HG02610 (cell line): ENCODE data around the gene MINDY4.

Experiments used
- ATAC-seq: cut with Tn5 transposase; IDR thresholded peaks from one replicate; pipeline ENCODE4 v1.9.1; 2021; ENCODE audit warnings: mild to moderate bottlenecking, moderate library complexity; ENCODE audit not compliant: unreplicated experiment

MINDY4 gene

DNA sequence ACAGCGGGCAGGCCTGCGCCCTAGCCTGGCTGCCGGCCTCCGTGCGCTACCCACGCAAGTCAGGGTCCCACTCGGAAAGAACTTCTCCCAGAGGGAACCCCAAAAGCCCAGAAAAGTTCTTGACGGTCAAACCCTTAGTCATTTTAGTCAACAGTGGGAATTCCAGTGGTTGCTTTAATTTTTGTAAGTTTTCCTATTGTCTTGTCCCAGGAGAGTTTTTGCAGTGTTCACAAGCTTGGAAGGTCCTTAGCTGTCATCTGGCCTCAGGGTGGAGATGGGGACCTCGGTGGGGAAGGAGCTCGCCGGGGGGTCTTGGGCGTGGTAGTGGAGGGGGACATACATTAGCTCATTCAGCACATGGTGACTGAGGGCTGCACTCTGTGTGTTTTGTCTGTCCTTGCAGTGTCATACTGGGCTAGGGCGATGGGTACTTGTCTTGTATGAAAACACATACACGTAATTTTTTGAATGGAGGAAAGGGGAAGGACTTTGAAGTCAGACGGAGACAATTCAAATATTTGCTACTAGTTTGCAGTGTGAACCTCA is 736 bp downstream of the MINDY4 start:
- ATAC-seq: peak; percentile 32

- no peak for ATAC-seq
These were observed 1.8 kb downstream of the MINDY4 start for GRCh38 chr7:30772984-30773383.

GRCh38 chr7:30775992-30776391 is 4.8 kb downstream of the MINDY4 start:
- no peak for ATAC-seq

DNA sequence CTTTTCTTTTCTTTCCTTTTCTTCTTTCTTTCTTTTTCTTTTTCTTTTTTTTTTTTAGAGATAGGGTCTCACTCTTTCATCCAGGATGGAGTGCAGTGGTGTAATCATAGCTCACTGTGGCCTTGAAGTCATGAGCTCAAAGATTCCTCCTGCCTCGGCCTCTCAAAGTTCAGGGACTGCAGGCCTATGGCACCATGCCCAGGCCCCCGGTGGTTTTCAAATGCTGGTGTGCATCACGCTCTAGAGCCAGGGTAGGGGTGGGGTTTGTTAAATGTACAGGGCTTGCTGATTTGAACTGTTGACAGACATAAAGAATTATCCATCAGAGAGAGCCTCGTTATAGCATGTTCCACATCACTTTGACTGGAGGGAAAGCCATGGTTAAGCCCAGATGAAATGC is 5.8 kb downstream of the MINDY4 start:
- no peak for ATAC-seq

DNA sequence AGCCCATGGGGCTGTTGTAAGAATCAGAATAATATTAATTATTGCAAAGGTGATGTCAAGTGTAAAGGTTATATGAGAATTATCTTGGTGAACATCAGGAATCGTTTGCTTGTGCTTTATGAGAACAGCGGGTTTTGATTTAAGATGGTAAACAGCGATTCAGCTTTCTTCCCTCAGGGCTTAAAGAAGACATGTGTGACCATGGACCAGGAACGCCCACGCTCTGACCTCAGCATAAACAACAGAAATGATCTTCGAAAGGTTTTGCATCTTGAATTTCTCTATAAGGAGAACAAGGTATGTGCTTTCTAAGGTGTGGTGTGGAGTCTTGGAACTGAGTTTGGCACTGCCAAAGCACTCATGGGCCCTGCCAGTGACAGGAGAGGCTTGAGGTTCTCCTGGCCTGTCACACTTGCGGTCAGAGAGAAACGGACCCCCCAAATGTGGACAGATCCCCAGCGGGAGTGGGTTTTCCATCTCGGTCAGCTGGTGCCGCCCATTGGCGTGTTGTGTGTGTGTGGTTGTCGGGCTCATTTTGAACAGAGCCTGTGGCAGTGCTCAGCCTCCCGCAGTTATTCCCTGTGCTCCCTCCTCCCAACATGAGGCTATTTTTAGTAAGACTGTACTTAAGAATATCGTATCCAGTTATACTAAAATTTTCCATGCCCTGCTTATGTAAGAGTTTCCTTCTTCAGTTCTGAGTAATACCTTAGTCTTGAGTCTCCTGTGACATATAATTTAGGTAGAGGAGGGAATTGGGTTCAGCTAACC is 7.2 kb downstream of the MINDY4 start:
- ATAC-seq: no peak

- ATAC-seq: no peak
These were observed 8.4 kb downstream of the MINDY4 start for GRCh38 chr7:30779574-30779973.

- ATAC-seq: no peak
These were observed 9.7 kb downstream of the MINDY4 start for GRCh38 chr7:30780941-30781340.

DNA sequence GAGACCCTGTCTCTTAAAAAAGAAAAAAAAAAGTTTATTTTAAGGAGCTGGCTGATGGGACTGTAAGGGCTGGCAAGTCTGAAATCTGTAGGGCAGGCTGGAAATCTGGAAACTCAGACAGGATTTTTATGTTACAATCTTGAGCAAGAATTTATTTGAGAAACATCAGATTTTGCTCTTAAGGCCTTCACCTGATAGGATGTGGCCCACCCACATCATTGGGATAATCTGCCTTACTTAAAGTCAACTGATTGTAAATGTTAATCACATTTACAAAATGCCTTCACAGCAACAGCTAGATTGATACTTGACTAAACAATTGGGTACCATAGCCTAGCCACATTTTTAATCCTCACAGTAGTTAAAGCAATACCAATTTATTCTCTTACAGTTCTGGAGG is 11.5 kb downstream of the MINDY4 start:
- no peak for ATAC-seq

DNA sequence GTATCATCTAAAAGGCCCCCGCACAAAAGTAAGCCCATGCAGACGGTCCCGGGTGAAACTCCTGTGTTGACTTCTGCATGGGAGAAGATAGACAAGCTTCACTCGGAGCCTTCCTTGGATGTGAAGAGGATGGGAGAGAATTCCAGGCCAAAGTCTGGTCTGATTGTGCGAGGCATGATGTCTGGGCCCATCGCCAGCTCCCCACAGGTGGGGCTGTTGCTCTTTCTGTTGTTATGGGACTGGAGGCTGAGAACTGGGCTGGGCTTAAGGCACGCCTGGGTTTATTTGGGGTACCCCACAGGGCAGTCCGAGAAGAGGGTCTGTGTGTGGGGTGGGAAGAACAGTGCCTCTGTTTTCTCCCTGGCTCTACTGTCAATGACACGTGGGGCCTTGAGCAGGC is 14.6 kb downstream of the MINDY4 start:
- no peak for ATAC-seq

GRCh38 chr7:30787486-30787885 is 16.3 kb downstream of the MINDY4 start:
- no peak for ATAC-seq

- no peak for ATAC-seq
These were observed 17.6 kb downstream of the MINDY4 start for GRCh38 chr7:30788640-30789333.

GRCh38 chr7:30789334-30789711 is 18.1 kb downstream of the MINDY4 start:
- no peak for ATAC-seq

- no peak for ATAC-seq
These were observed 19.1 kb downstream of the MINDY4 start for GRCh38 chr7:30790356-30790755.

DNA sequence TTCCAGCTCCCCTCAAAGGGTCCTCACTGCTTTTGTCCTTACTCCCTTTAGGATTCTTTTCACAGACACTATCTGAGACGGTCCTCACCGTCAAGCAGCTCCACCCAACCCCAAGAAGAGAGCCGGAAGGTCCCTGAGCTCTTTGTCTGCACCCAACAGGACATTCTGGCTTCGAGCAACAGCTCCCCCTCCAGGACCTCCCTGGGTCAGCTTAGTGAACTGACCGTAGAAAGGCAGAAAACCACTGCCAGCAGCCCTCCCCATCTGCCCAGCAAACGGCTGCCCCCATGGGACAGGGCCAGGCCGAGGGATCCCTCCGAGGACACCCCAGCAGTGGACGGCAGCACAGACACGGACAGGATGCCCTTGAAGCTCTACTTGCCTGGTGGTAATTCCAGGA is 19.9 kb downstream of the MINDY4 start:
- ATAC-seq: no peak

DNA sequence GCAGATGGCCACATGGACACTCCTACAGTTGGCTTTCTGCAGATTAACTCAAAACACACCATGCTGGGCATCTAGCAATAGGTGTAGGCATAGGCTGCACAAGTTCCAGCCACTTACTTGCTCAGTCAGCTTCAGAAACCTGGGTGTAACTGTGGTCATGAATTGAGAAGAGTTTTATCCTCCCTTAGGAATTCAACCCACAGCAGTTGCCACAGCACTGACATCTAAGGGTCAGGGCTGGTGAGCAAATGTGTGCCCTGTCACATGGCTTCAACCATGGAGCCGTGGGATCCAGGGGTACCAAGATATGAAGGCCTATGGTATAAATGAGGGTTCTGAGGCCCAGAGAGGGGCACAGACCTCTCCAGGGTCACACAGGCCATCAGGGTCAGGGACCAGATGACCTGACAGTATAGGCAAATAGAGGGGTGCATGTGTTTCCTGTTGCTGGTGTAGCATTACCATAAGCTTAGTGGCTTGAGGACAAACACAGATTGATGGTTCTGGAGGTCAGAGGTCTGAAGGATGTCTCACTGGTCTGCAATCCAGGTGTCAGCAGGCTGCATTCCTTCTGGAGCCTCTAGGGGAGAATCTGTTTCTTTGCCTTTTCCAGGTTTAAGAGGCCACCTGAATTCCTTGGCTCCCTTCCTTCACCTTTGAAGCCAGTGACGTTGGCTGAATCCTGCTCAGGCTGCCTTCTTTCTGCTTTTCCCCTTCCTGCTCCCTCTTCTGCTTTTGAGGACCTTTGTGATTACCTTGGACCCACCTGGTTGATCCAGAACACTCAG is 24.1 kb downstream of the MINDY4 start:
- ATAC-seq: no peak

DNA sequence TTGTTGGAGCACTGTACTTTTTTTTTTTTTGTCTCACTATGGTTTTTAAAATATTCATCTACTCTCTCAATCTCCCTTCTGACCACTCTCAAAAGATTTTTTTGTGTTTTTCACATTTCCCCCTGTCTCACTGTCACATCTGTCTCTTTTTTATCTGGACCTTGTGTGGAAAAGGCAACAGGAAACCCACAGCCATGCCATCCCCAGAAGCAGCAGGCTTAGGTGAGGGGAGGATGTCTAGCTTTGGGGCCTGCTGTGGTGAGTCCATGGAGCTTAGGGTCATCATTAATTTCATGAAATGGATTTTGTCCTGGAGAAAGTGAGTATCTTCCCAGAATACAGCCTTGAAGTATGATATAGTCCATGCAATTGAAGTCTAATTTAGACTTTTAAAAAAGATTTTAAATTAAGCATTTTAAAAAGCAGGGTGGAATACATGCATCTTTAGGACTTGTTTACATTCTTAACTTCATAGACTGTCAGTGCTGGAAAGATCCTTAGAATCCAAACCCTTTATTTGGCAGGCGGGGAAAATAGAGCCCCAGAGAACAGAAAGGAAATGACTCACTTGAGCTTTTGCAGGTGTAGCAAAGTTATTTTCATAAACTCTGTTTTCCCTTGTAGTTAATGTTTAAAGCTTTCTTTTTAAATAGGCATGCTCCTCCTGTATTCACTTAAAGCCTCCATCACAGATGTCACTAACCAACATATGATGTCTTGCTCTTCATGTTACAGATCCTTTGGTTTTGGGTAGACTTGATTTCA is 25.1 kb downstream of the MINDY4 start:
- ATAC-seq: no peak

- no peak for ATAC-seq
These were observed 26.2 kb downstream of the MINDY4 start for GRCh38 chr7:30797176-30798040.

GRCh38 chr7:30799206-30799975 is 28.2 kb downstream of the MINDY4 start:
- peak; percentile 85 for ATAC-seq
